Loucy (cell line): Measurements from ENCODE around the gene C4B.

ENCODE experiments used
- H2AFZ ChIP-seq: fragments of 200-600 bp; sonication (generic); 2 replicates; pipeline ENCODE4 v1.6.0; 2016; ENCODE audit warnings: antibody characterized with exemption, mild to moderate bottlenecking, low read length, moderate library complexity
- H3F3A ChIP-seq: fragments of 200-600 bp; 2 replicates; pipeline ENCODE4 v1.6.0; 2016; ENCODE audit warnings: antibody characterized with exemption, low read depth, mild to moderate bottlenecking
- H3K27me3 ChIP-seq: fragments of 200-600 bp; sonication (generic); 2 replicates; pipeline ENCODE4 v1.6.1; 2014; ENCODE audit warnings: low read length, mild to moderate bottlenecking; ENCODE audit not compliant: insufficient read depth, poor library complexity, severe bottlenecking
- H3K36me3 ChIP-seq: fragments of 200-600 bp; sonication (generic); 2 replicates; pipeline ENCODE4 v1.6.1; 2016; ENCODE audit warnings: low read length; ENCODE audit not compliant: insufficient read depth
- H3K4me1 ChIP-seq: fragments of 200-600 bp; sonication (generic); 2 replicates; pipeline ENCODE4 v1.5.1; 2014; ENCODE audit warnings: low read length, mild to moderate bottlenecking; ENCODE audit not compliant: insufficient read depth, poor library complexity, severe bottlenecking
- H3K4me2 ChIP-seq: fragments of 200-600 bp; sonication (generic); 2 replicates; pipeline ENCODE4 v1.6.0; 2014; ENCODE audit warnings: antibody characterized with exemption, low read length, low read depth, mild to moderate bottlenecking; ENCODE audit not compliant: poor library complexity, severe bottlenecking
- H3K4me3 ChIP-seq: fragments of 200-600 bp; sonication (generic); 2 replicates; pipeline ENCODE4 v1.5.1; 2014; ENCODE audit warnings: low read length, mild to moderate bottlenecking, mixed read lengths; ENCODE audit not compliant: poor library complexity, severe bottlenecking
- H3K79me2 ChIP-seq: fragments of 200-600 bp; sonication (generic); 2 replicates; pipeline ENCODE4 v1.6.1; 2014; ENCODE audit warnings: low read length; ENCODE audit not compliant: insufficient read depth
- H3K9ac ChIP-seq: fragments of 200-600 bp; sonication (generic); 2 replicates; pipeline ENCODE4 v1.6.0; 2014; ENCODE audit warnings: mild to moderate bottlenecking, low read depth, low read length, moderate library complexity; ENCODE audit not compliant: poor library complexity, severe bottlenecking
- H3K9me2 ChIP-seq: fragments of 200-600 bp; sonication (generic); replicated peaks from 2 replicates; pipeline ENCODE4 v1.6.1; 2016; ENCODE audit warnings: low read depth, low read length, mixed read lengths
- H3K9me3 ChIP-seq: fragments of 200-600 bp; sonication (generic); 2 replicates; pipeline ENCODE4 v1.6.1; 2014; ENCODE audit warnings: mild to moderate bottlenecking, antibody characterized with exemption, low read length, low read depth; ENCODE audit not compliant: insufficient read depth
- H4K20me1 ChIP-seq: fragments of 200-600 bp; sonication (generic); 2 replicates; pipeline ENCODE4 v1.6.0; 2014; ENCODE audit warnings: antibody characterized with exemption, low read length, mild to moderate bottlenecking; ENCODE audit not compliant: insufficient read depth, poor library complexity, severe bottlenecking
- EZH2phosphoT487 ChIP-seq: fragments of 200-600 bp; IDR thresholded peaks from 2 replicates; pipeline ENCODE4 v1.6.1; 2018; ENCODE audit warnings: antibody characterized with exemption, mild to moderate bottlenecking, moderate library complexity, borderline replicate concordance
- TF ChIP-seq, protein P1 (sequence below): fragments of 200-600 bp; sonication (generic); conservative IDR thresholded peaks from 2 replicates; pipeline ENCODE4 v1.5.1; 2014; ENCODE audit warnings: mild to moderate bottlenecking, antibody characterized with exemption, low read length

Gene C4B

DNA sequence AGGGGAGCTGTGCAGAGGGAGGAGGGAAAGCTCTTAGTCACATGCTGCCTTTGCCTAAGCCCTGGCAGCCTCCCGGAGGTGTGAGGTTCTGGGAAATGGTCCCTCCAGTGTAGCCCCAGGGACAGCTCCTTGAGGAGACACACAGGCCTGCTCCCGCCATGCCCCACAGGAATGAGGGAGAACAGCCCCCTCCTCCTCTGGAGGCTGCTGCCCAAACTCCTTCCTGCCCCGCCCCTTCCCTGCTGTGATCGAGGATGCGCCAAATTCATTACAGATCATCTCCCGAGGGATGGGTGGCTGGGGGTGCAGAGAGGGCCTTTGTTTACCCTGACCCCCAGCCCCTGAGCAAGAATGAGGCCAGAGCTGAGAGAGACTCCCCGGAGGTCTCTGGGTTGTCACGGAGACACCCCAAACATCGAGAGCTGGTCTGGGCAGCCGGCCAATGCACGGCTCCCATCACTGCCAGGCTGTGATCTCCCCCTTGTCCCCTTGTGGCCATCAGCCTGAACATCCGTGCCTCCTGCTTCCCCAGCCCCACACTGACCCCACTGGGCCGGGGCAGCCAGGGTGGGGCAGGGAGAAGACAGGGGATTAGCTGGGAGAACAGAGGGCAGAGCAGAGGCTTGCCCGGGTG is 32.0 kb downstream of the C4B start:
- H3K27me3 ChIP-seq = no peaks in the 10 kb centered on the region
- no peaks in the 10 kb centered on the region for H3K9me3 ChIP-seq
- no peak overlapping the region for H2AFZ ChIP-seq
- H3K4me2 ChIP-seq = no peak overlapping the region
- H3K9ac ChIP-seq = no peak overlapping the region
- no peaks in the 10 kb centered on the region for H3K9me2 ChIP-seq
- TF ChIP-seq, protein P1, sequence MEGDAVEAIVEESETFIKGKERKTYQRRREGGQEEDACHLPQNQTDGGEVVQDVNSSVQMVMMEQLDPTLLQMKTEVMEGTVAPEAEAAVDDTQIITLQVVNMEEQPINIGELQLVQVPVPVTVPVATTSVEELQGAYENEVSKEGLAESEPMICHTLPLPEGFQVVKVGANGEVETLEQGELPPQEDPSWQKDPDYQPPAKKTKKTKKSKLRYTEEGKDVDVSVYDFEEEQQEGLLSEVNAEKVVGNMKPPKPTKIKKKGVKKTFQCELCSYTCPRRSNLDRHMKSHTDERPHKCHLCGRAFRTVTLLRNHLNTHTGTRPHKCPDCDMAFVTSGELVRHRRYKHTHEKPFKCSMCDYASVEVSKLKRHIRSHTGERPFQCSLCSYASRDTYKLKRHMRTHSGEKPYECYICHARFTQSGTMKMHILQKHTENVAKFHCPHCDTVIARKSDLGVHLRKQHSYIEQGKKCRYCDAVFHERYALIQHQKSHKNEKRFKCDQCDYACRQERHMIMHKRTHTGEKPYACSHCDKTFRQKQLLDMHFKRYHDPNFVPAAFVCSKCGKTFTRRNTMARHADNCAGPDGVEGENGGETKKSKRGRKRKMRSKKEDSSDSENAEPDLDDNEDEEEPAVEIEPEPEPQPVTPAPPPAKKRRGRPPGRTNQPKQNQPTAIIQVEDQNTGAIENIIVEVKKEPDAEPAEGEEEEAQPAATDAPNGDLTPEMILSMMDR = no peak
- TF ChIP-seq EZH2phosphoT487 = no peak
- no peaks in the 10 kb centered on the region for H3K79me2 ChIP-seq
- no peaks in the 10 kb centered on the region for H4K20me1 ChIP-seq
- H3F3A ChIP-seq = no peaks in the 10 kb centered on the region
- no peaks in the 10 kb centered on the region for H3K36me3 ChIP-seq
- H3K4me3 ChIP-seq = no peak overlapping the region
- H3K4me1 ChIP-seq = no peaks in the 10 kb centered on the region

DNA sequence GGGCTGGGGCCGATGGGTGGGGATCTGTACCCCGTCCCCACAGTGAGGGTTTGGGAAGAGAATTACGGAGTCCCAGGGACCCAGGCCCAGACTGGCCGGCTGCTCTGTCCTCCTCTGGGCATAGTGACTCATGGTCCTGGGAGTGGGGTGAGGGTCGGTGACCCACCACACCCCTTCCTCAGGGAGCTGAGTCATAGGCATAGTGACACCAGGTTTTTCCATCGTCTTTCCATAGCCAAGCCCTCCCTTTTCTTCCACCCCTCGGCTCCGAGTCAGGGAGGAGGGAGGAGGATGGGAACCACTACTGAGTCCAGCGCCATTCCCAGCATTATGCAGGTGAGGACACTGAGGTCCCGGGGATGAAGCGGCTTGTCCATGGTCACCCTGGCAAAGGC is 32.5 kb downstream of the C4B start:
- H3F3A ChIP-seq = no peaks in the 10 kb centered on the region
- H3K36me3 ChIP-seq = no peaks in the 10 kb centered on the region
- H3K9ac ChIP-seq = no peak overlapping the region
- no peaks in the 10 kb centered on the region for H3K27me3 ChIP-seq
- TF ChIP-seq EZH2phosphoT487 = no peak
- TF ChIP-seq, protein P1 = no peak
- no peak overlapping the region for H3K4me2 ChIP-seq
- no peaks in the 10 kb centered on the region for H3K9me2 ChIP-seq
- no peaks in the 10 kb centered on the region for H3K4me1 ChIP-seq
- no peaks in the 10 kb centered on the region for H4K20me1 ChIP-seq
- no peak overlapping the region for H3K4me3 ChIP-seq
- H2AFZ ChIP-seq = no peak overlapping the region
- no peaks in the 10 kb centered on the region for H3K79me2 ChIP-seq
- H3K9me3 ChIP-seq = no peaks in the 10 kb centered on the region

DNA sequence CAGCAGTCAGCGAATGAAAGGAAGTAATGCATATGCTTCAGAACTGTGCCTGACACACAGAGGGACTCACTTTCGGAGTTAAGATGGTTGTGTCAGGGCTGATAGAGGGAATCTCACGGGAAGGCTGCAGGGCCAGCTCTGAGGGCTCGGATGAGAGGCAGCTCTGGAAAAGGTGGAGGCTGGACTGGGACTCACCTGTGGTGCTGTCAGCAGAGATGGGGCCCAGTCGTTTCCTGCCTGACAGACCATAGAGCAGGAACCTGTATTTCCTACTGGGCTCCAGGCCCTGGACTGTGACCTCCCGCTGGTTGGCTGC is 32.9 kb downstream of the C4B start:
- Histone ChIP-seq H2AFZ (no peak overlapping the region), H4K20me1 (no peaks in the 10 kb centered on the region), H3K9me3 (no peaks in the 10 kb centered on the region), H3K36me3 (no peaks in the 10 kb centered on the region), H3K4me2 (no peak overlapping the region), H3K9me2 (no peaks in the 10 kb centered on the region), H3K27me3 (no peaks in the 10 kb centered on the region), H3K79me2 (no peaks in the 10 kb centered on the region), H3K4me1 (no peaks in the 10 kb centered on the region), H3F3A (no peaks in the 10 kb centered on the region), H3K9ac (no peak overlapping the region), H3K4me3 (no peak overlapping the region)
- TF ChIP-seq EZH2phosphoT487 = no peak
- TF ChIP-seq, protein P1 = no peak
